GM21423 (cell line): Measurements from ENCODE around the gene MYO10.
"Not testable (repeated sequence)": the region's sequence is repeated elsewhere in the genome, so short reads cannot be mapped to it uniquely, and the experiment has no call there.

Experiments used
- ATAC-seq: cut with Tn5 transposase; IDR thresholded peaks from one replicate; pipeline ENCODE4 v1.9.1; 2021; ENCODE audit warnings: mild to moderate bottlenecking, moderate library complexity; ENCODE audit not compliant: unreplicated experiment

The MYO10 gene

GRCh38 chr5:16757146-16757545 is 178.9 kb downstream of the MYO10 start:
- no peak for ATAC-seq

- ATAC-seq, result no peak
These were observed 179.4 kb downstream of the MYO10 start for GRCh38 chr5:16756692-16757091.

GRCh38 chr5:16755641-16756040 is 180.4 kb downstream of the MYO10 start:
- ATAC-seq, result no peak

GRCh38 chr5:16754601-16755000 is 181.5 kb downstream of the MYO10 start:
- no peak for ATAC-seq

GRCh38 chr5:16754086-16754485 is 182.0 kb downstream of the MYO10 start:
- ATAC-seq, result no peak

- ATAC-seq, result no peak
These were observed 185.6 kb downstream of the MYO10 start for GRCh38 chr5:16750445-16750844.

- ATAC-seq, result no peak
These were observed 186.5 kb downstream of the MYO10 start for GRCh38 chr5:16749626-16750025.

GRCh38 chr5:16744164-16744880 is 191.8 kb downstream of the MYO10 start:
- ATAC-seq, result no peak

GRCh38 chr5:16742938-16743337 is 193.2 kb downstream of the MYO10 start:
- no peak for ATAC-seq

- no peak for ATAC-seq
These were observed 195.2 kb downstream of the MYO10 start for GRCh38 chr5:16740811-16741392.

GRCh38 chr5:16740066-16740810 is 195.8 kb downstream of the MYO10 start:
- ATAC-seq, result no peak

GRCh38 chr5:16738393-16738792 is 197.7 kb downstream of the MYO10 start:
- not testable (repeated sequence) for ATAC-seq

- ATAC-seq, result no peak
These were observed 198.3 kb downstream of the MYO10 start for GRCh38 chr5:16737620-16738364.

- ATAC-seq, result no peak
These were observed 198.9 kb downstream of the MYO10 start for GRCh38 chr5:16737209-16737608.

GRCh38 chr5:16736158-16736995 is 199.7 kb downstream of the MYO10 start:
- ATAC-seq, result no peak

GRCh38 chr5:16735101-16736060 is 200.7 kb downstream of the MYO10 start:
- ATAC-seq, result no peak

GRCh38 chr5:16733331-16734006 is 202.6 kb downstream of the MYO10 start:
- ATAC-seq, result no peak

GRCh38 chr5:16732356-16732755 is 203.7 kb downstream of the MYO10 start:
- ATAC-seq, result no peak
